H1 (cell line): ENCODE measurements around the gene ST6GALNAC3. TPM values are rescaled to one million over a fixed set of nuclear protein-coding genes. Genes with fewer than 3 reads are reported as not detected.

ENCODE experiments used
- polyA plus RNA-seq, 7 experiments: library from polyadenylated mRNA; depleted of rRNA in 3 of 7; stranded (reverse) in 5 of 7; unstranded in 2 of 7; fragments of >200 nt in 5 of 7; fragments of 200-250 nt in 2 of 7; gene quantifications; 1 replicate in 5 of 7; 2 replicates in 1 of 7; 4 replicates in 1 of 7; pipeline versions ENCODE4 v1.2.1 to v1.2.3, GENCODE V29; 2011 to 2013; ENCODE audit warnings: missing spikeins in 2 of 7, mixed read lengths in 2 of 7
- total RNA-seq: library from RNA; stranded (reverse); fragmentation: NEBNext Ultra II Directional; extraction: Animal tissue kit (Norgen Biotek cat#: 25700); gene quantifications from 2 replicates; pipeline ENCODE4 v1.2.1, GENCODE V29; 2021
- TF ChIP-seq, protein P1 (sequence below): IDR thresholded peaks from 2 replicates; pipeline ENCODE4 v1.6.1; 2011; ENCODE audit warnings: low read depth, mild to moderate bottlenecking, low read length; ENCODE audit not compliant: insufficient read depth

Gene ST6GALNAC3
- total and polyA plus RNA-seq, 2 of the 8 experiments (the other 6 are each of a cell fraction or from before 2014, with no cell fraction given) = 4.9 to 19.0 TPM

- TF ChIP-seq, protein P1, sequence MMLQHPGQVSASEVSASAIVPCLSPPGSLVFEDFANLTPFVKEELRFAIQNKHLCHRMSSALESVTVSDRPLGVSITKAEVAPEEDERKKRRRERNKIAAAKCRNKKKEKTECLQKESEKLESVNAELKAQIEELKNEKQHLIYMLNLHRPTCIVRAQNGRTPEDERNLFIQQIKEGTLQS = 0 out of 2 replicates have a peak, but pooled peaks have one; percentile 38
Observed at GRCh38 chr1:76140227-76140626, 65.7 kb downstream of the ST6GALNAC3 start (continued).
